Duodenal mucosa (tissue), 2 donors: ENCODE data around the gene PALM.
A peak's percentile ranks its signal among the peaks of the same experiment; 100 is the strongest.

Experiments
- H3K27ac ChIP-seq: one replicate; pipeline ENCODE4 v1.7.0; 2013; ENCODE audit warnings: low read depth, low read length
- H3K27me3 ChIP-seq, 2 donors: one replicate each; pipeline ENCODE4 v1.7.0; 2013; ENCODE audit warnings: low read length in 2 of 2, control low read depth in 1 of 2; ENCODE audit not compliant: insufficient read depth in 2 of 2, control insufficient read depth in 1 of 2
- H3K36me3 ChIP-seq, 2 donors: one replicate each; pipeline ENCODE4 v1.7.0; 2013; ENCODE audit warnings: low read length in 2 of 2, control low read depth in 1 of 2; ENCODE audit not compliant: insufficient read depth in 2 of 2, control insufficient read depth in 1 of 2
- H3K4me1 ChIP-seq, 2 donors: one replicate each; pipeline ENCODE4 v1.7.0; 2013; ENCODE audit warnings: low read length in 2 of 2, control low read depth in 1 of 2; ENCODE audit not compliant: insufficient read depth in 2 of 2, control insufficient read depth in 1 of 2
- H3K4me3 ChIP-seq, 2 donors: one replicate each; pipeline ENCODE4 v1.7.0; 2013; ENCODE audit warnings: low read length in 2 of 2, low read depth in 1 of 2
- H3K9ac ChIP-seq, 2 donors: one replicate each; pipeline ENCODE4 v1.7.0; 2013; ENCODE audit warnings: low read length in 2 of 2, low read depth in 1 of 2
- H3K9me3 ChIP-seq, 2 donors: one replicate each; pipeline ENCODE4 v1.7.0; 2013; ENCODE audit warnings: low read length in 2 of 2, control low read depth in 1 of 2; ENCODE audit not compliant: control insufficient read depth in 1 of 2

PALM gene

DNA sequence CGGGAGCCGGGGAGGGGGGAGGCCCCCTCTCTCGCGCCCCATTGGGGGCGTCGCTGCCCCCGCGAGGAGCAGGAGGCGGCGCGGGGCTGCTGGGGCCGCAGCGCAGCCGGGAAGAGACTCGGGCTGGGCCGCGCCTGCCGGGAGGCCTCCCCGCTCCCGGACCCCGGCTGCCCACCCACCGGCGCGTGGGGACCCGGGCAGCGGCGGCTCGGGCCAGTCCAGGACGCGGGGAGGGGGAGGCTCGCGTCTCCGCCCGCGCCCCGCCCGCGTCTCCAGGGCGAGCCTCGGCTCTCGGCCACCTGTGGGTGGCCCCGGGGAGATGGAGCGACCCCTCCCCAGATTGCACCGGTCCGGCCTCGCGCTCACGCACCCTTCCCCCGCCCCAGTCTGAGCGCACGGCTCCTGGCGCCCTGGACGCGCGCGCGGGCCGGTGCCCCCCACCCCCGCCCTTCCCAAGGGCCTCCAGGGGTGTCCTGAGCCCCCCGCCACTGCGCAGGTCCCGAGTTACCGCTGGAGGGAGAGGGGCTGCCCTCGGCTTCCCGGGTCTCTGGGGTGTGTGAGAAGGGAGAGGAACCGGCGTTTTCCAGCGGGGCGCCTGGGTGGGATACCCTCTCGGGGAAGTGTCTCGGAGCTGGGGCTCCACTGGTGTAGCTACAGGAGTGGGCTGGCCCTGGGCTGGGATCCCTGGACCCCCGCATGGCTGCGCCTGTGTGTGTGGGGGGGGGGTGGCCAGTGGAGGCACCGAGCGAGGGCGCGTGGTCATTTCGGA is 645 bp downstream of the PALM start:
- Histone ChIP-seq H3K9me3 (peaks cover 0 to 2% of the 10 kb centered on the region in 2 donors), H3K27ac (peak overlapping the region; percentile 42), H3K9ac (no peak overlapping the region), H3K36me3 (no peaks in the 10 kb centered on the region), H3K4me3 (peak overlapping the region in 1 of 2 donors; percentile 32), H3K27me3 (peaks cover 3 to 16% of the 10 kb centered on the region in 2 donors), H3K4me1 (peaks cover 2 to 3% of the 10 kb centered on the region in 2 donors)

DNA sequence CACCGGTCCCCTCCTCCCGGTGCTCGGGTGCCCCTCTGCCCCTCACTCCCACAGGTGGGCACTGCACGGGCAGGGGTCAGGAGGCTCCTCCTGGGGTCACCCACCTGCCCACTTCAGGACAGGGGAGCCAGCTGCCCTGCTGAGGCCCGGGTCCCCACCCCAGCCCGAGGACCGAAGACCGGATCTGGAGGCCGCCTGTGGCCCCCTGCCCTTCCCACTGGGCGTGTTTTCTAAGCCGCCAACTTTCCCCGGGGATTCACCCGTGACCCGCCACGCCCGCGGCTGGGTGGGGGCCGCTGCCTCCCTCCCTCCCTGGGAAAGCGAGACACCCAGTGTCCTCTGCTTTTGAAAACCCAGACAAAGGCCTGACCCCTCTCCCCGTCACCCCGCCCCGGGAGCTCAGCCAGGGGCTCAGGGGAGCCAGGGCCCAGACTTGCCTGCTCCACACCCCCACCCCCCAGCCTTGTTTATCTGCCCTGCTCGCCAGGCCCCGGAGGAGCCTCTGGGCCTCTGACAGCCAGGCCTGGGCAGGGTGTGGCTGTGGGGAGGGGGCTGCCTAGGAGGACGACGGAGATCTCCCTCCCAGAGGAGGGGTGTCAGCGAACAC is 1.3 kb downstream of the PALM start:
- peaks cover 3 to 16% of the 10 kb centered on the region in 2 donors for H3K27me3 ChIP-seq
- H3K27ac ChIP-seq: no peak overlapping the region

DNA sequence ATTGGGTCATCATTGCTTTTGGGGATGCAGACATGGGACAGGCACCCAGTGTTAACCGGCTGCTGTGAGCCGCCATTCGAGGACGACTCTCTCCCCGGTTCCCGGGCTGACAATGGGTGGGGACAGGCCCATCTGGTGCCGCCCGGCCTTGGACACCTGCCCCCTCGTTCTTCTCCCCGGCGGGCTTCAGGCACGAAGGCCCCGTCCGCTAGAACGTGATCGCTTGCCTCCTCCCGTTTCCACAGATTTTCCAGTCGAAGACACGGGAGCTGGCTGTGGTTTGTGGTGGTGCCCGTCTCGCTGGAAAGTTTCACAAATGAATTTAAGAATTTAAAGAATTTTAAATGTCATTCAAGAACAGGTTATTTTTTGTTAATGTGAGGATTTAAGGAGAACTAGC is 2.0 kb downstream of the PALM start:
- Histone ChIP-seq H3K9ac (no peak overlapping the region), H3K4me3 (no peak overlapping the region), H3K9me3 (peaks cover 2 to 6% of the 10 kb centered on the region in 2 donors), H3K27me3 (peaks cover 3 to 16% of the 10 kb centered on the region in 2 donors), H3K27ac (no peak overlapping the region), H3K4me1 (no peaks in the 10 kb centered on the region), H3K36me3 (no peaks in the 10 kb centered on the region)

More for the DNA sequence above, 1.3 kb downstream of the PALM start:
- Histone ChIP-seq H3K9ac (no peak overlapping the region), H3K4me3 (peak overlapping the region in 1 of 2 donors; percentile 32), H3K9me3 (peaks cover 0 to 2% of the 10 kb centered on the region in 2 donors), H3K36me3 (no peaks in the 10 kb centered on the region), H3K4me1 (no peaks in the 10 kb centered on the region)

GRCh38 chr19:711254-711653 is 2.5 kb downstream of the PALM start:
- H3K27ac ChIP-seq: no peak overlapping the region

GRCh38 chr19:715347-715746 is 6.6 kb downstream of the PALM start:
- H3K27ac ChIP-seq: no peak overlapping the region
- H3K9me3 ChIP-seq: peaks cover 0 to 7% of the 10 kb centered on the region in 2 donors
- no peak overlapping the region for H3K9ac ChIP-seq
- no peaks in the 10 kb centered on the region for H3K4me1 ChIP-seq
- H3K4me3 ChIP-seq: no peak overlapping the region
- peaks cover 3 to 20% of the 10 kb centered on the region in 2 donors for H3K27me3 ChIP-seq
- no peaks in the 10 kb centered on the region for H3K36me3 ChIP-seq

More at GRCh38 chr19:711254-711653, 2.5 kb downstream of the PALM start:
- peaks cover 2 to 7% of the 10 kb centered on the region in 2 donors for H3K9me3 ChIP-seq
- no peaks in the 10 kb centered on the region for H3K4me1 ChIP-seq
- H3K36me3 ChIP-seq: no peaks in the 10 kb centered on the region
- no peak overlapping the region for H3K9ac ChIP-seq
- peaks cover 3 to 16% of the 10 kb centered on the region in 2 donors for H3K27me3 ChIP-seq
- no peak overlapping the region for H3K4me3 ChIP-seq

DNA sequence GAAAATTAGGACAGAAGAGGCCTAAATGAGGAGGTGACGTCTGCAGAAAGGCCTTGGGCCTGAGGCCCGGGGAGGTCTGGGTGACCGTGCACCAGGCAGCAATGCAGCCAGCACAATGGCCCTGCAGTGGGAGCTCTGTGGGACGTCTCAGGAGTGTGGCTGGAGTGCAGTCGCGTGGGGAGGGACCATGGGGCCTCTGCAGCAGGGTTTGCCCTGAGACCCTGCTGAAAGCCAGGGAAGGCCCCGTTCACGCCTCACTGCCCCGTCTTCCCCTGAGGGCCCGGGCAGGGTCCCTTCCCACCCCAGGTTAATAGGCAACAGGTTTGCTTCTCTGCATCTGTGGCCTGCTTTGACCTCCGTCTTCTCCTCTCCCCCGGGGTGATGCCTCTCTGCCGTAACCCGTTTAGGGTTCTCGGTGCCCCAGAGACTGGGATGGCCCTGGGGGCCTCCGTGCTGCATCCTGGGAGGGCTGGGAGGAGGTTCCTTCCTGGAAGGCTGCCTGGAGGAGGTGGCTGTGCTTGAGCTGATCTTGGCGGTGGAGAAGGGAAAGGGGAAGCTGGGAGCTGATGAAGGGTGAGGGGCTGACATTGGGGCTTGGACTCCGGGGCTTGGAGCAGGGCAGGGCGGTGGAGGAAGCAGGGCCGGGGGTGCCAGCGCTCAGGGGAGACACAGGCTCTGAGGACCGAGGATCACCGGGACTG is 9.7 kb downstream of the PALM start:
- no peak overlapping the region for H3K9ac ChIP-seq

DNA sequence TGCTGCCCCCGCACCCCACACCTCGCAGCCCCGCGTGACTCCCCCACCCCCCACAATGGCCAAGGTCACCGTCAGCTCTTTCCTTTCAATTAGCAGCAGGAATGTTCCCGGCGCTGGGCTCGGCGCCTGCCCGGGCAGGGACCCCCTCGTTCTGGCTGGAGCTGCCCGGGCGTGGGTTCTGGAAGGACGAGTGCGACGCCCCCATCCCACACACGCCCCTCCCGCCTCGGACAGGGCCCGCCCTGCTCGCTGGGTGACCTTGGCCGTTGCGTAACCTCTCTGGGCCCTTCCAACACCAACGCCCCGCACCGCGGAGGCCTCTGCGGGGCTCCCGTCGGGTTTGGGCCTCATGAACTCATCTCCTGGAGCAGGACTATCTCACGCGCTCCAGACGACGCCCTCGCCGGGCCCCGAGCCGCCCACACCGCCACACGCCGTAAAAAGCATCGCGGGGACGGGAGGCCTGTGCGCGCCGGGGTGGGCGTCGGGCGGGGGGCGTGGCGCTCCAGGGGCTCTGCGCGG is 10.3 kb downstream of the PALM start:
- peak overlapping the region; percentile 10 for H3K27ac ChIP-seq
- H3K4me3 ChIP-seq: no peak overlapping the region

More for the DNA sequence above, 9.7 kb downstream of the PALM start:
- no peaks in the 10 kb centered on the region for H3K36me3 ChIP-seq
- H3K9me3 ChIP-seq: peaks cover 0 to 7% of the 10 kb centered on the region in 2 donors
- peaks cover 0 to 17% of the 10 kb centered on the region in 2 donors for H3K27me3 ChIP-seq
- no peaks in the 10 kb centered on the region for H3K4me1 ChIP-seq
- H3K4me3 ChIP-seq: no peak overlapping the region
- no peak overlapping the region for H3K27ac ChIP-seq

GRCh38 chr19:719636-720344 is 11.1 kb downstream of the PALM start:
- no peaks in the 10 kb centered on the region for H3K36me3 ChIP-seq
- no peak overlapping the region for H3K9ac ChIP-seq
- H3K4me1 ChIP-seq: no peaks in the 10 kb centered on the region
- H3K27ac ChIP-seq: no peak overlapping the region
- peaks cover 0 to 17% of the 10 kb centered on the region in 2 donors for H3K27me3 ChIP-seq
- no peak overlapping the region for H3K4me3 ChIP-seq
- H3K9me3 ChIP-seq: peaks cover 0 to 7% of the 10 kb centered on the region in 2 donors

More for the DNA sequence above, 10.3 kb downstream of the PALM start:
- H3K9ac ChIP-seq: no peak overlapping the region
- no peaks in the 10 kb centered on the region for H3K36me3 ChIP-seq
- H3K27me3 ChIP-seq: peaks cover 0 to 17% of the 10 kb centered on the region in 2 donors
- H3K4me1 ChIP-seq: no peaks in the 10 kb centered on the region
- H3K9me3 ChIP-seq: peaks cover 0 to 7% of the 10 kb centered on the region in 2 donors

DNA sequence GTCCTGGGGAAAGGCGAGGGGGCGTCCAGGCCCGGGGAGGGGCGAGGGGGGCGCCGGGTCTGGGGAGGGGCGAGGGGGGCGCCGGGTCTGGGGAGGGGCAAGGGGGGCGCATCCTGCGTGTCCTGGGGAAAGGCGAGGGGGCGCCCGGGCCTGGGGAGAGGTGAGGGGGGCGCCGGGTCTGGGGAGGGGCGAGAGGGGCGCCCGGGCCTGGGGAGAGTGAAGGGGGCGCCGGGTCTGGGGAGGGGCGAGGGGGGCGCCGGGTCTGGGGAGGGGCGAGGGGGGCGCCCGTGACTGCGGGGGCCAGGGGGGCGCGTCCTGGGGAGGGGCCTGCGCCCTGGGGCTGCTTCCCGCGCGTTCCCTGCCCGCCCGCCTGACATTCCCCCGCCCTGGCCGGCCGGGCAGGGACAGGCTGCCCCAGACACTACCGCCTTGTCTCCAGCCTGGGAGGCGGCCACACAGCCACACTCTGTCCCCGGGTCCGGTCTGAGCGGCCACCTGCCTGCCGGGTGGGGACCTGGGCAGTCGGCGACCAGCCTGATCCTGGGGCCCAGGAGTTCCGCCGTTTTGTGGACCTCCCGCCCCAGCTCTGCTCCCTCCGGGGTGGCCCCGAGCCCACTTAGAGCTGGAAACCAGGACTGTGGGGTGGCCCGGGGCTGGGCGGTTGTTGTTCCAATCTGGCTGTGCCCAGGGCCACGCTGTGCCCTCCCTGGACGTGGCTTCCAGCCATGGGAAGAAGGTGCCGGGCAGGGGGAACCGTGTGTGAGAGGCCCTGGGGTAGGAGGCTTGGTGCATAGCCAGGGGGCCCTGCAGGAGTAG is 11.8 kb downstream of the PALM start:
- Histone ChIP-seq H3K27ac (no peak overlapping the region), H3K27me3 (peaks cover 0 to 17% of the 10 kb centered on the region in 2 donors), H3K36me3 (no peaks in the 10 kb centered on the region)

More for the DNA sequence above, 11.8 kb downstream of the PALM start:
- Histone ChIP-seq H3K4me1 (no peaks in the 10 kb centered on the region), H3K9me3 (peaks cover 0 to 3% of the 10 kb centered on the region in 2 donors), H3K9ac (no peak overlapping the region), H3K4me3 (no peak overlapping the region)
